GM18873 (cell line): Measurements from ENCODE around the gene LZTFL1.

ENCODE experiments used
- ATAC-seq: cut with Tn5 transposase; IDR thresholded peaks from one replicate; pipeline ENCODE4 v1.9.1; 2021; ENCODE audit warnings: mild to moderate bottlenecking, moderate library complexity, moderate number of reproducible peaks; ENCODE audit not compliant: unreplicated experiment, low FRiP score

Gene LZTFL1, protein sequence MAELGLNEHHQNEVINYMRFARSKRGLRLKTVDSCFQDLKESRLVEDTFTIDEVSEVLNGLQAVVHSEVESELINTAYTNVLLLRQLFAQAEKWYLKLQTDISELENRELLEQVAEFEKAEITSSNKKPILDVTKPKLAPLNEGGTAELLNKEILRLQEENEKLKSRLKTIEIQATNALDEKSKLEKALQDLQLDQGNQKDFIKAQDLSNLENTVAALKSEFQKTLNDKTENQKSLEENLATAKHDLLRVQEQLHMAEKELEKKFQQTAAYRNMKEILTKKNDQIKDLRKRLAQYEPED

GRCh38 chr3:45841757-45842491 is at the start of gene LZTFL1:
LZTFL1 (minus strand) TSS chr3:45842119; CDS start chr3:45841991, 128 bp downstream.
- ATAC-seq, result no peak

- no peak for ATAC-seq
Observed at GRCh38 chr3:45890405-45890804, 48.5 kb upstream of the LZTFL1 start.

GRCh38 chr3:45889337-45889736 is 47.4 kb upstream of the LZTFL1 start:
- ATAC-seq, result no peak

- no peak for ATAC-seq
Observed at GRCh38 chr3:45887759-45888511, 46.0 kb upstream of the LZTFL1 start.

GRCh38 chr3:45887285-45887684 is 45.4 kb upstream of the LZTFL1 start:
- no peak for ATAC-seq

- no peak for ATAC-seq
Observed at GRCh38 chr3:45885979-45886705, 44.2 kb upstream of the LZTFL1 start, which contains the start of gene CCR9. CCR9 (plus strand) TSS chr3:45886543; CDS start chr3:45894934, 8,391 bp downstream.

DNA sequence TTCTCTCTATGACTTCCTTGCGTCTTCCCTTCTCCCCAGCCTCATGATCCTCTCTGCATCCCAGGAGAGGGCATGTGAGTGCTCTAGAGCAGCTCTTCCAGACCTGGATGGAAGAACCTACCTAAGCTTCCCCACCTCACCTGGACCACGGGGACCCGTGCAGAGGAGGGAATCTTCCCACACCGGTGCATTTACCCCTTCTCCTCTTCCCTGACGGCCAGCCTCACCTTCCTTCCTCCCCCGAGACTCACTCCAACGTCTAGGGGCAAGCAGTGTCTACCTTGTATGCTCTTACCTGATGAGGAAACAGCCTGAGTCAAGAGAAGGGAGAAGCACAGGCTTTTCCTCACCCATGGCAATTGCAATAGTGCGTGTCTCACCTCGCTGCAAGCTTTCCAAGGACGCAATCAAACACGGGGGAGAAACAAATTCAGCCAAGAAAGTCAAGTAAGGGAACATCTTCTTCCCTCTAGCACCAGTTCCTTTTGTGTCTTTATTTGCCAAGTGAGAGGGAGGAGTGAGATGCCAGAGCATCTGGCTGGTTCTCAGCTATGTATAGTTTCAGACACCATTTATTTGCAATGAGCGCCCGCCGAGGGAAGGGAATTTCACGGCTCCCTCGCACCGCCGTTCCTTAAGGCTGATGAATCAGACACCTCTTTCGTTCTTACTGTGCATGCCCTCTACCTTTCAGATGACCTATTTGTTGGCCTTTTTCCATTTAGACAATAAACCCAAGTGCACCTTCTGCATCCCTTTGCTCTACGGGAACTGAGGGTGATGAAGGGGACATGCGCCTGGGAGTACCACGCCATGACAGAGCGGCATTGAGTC is 42.7 kb upstream of the LZTFL1 start:
- no peak for ATAC-seq

DNA sequence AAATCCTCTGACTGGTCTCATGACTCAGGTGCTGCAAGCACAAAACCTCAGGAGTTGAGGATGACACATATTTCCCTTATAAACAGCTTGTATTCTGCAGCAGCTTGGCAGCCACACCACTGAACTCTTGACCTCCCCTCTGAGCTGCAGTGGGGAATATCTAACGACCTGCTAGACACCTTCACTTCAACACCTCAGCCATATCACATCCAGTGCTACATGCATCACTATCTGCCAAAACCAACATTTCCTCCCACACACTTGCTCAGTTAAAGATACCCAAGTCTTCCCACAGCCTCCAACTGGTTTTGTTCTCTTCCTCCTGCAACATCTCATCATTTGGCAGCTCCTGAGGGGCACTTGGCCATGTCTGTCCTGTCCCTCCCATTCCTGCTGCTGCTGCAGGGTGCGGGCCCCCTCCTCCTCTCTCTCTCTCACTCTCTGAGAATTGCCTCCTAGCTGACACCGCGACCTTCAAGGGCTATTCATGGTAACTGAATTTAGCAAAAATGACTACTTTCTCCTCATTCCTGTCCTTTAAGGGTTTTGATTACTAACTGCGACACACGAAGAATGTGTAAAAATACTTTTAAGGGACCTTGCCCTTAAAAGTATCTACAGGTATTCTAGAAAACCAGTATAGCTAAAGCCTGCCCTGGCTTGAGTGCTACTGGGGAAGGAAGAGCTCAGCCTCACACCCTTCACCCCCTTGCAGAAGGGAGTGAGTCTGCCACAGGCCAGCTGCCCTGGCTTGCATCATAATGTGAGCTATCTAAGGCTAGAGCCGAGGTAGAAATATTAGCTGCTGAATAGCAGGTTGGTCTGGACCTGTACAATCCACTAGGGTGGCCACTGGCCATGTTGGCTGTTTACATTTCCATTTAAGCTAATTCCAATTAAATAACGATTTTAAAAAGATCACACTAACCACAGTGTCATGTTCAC is 39.4 kb upstream of the LZTFL1 start:
- ATAC-seq, result no peak

GRCh38 chr3:45880725-45881077 is 38.8 kb upstream of the LZTFL1 start:
- ATAC-seq, result no peak

- no peak for ATAC-seq
Observed at GRCh38 chr3:45878124-45878523, 36.2 kb upstream of the LZTFL1 start.

- no peak for ATAC-seq
Observed at GRCh38 chr3:45874677-45875346, 32.9 kb upstream of the LZTFL1 start.

- ATAC-seq, result no peak
Observed at GRCh38 chr3:45873638-45874037, 31.7 kb upstream of the LZTFL1 start.

DNA sequence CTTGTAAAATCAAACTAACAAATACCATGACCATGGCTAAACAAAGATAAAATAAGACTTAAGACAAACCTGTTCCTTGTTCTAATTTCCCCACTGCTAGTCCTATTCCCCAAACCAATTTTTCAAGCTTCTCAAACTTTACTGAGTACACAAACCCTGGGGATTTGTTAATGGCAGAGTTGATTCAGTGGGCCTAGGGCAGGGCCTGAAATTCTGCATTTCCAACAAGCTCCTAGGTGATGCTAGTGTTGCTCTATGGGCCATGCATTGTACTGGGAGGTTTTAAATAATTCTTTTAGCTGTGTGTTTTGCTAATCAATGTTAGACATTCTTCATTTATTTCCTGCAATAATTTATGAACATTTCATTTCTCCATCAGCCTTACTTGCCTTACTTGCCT is 31.1 kb upstream of the LZTFL1 start:
- ATAC-seq, result no peak

GRCh38 chr3:45872569-45872968 is 30.6 kb upstream of the LZTFL1 start:
- no peak for ATAC-seq

- ATAC-seq, result no peak
Observed at GRCh38 chr3:45871780-45872179, 29.9 kb upstream of the LZTFL1 start.

- no peak for ATAC-seq
Observed at GRCh38 chr3:45870099-45870498, 28.2 kb upstream of the LZTFL1 start.

DNA sequence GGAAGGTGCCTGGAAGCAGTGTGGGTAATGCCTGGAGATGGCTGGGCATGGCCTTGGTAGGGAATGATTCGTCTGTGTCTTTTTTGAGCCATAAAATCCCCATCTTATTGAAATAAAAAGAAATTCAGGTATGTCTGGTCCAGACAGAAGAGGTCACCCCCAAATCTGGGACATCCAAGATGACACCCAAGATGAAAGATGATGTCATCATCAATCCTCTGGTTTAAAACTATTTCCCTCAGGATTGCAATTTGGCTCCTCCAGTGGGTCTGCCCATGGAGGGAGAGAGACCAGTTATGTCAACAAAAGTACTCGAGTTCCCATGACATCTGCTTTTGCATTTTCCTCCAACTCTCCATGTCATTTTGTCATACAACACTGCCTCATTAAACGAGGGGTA is 27.7 kb upstream of the LZTFL1 start:
- ATAC-seq, result no peak

DNA sequence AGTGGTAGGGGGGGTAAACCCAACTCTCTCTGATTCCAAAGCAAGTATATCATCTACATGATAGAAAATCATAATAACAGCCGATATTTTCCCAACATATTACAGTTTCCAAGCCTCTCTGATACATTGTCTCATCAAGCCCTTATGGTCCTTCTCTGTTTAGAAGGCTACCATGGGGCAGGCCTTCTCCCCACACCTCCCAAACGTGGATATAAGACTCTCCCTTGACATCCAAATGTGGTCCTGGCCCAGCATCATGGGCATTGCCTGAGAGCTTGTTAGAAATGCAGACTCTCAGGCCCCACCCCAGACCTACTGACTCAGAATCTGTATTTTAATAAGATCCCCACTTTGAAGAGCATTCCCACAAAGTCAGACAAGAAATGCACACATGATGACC is 26.7 kb upstream of the LZTFL1 start:
- ATAC-seq, result no peak
